HFF-Myc (cell line): Measurements from ENCODE around the gene ARSB.

ENCODE experiments used
- DNase-seq: peaks from one replicate; pipeline ENCODE4 v3.0.0-alpha.2; 2011; ENCODE audit warnings: low read depth; ENCODE audit errors: extremely low read depth
- H3K4me3 ChIP-seq: replicated peaks from 2 replicates; pipeline ENCODE4 v1.5.1; 2011; ENCODE audit warnings: low read depth, mild to moderate bottlenecking, control low read depth, low read length
- TF ChIP-seq, protein P1 (sequence below): IDR thresholded peaks from 2 replicates; pipeline ENCODE4 v1.5.1; 2012; ENCODE audit warnings: mild to moderate bottlenecking, low read depth, low read length, control low read depth; ENCODE audit errors: missing control alignments

Gene ARSB

DNA sequence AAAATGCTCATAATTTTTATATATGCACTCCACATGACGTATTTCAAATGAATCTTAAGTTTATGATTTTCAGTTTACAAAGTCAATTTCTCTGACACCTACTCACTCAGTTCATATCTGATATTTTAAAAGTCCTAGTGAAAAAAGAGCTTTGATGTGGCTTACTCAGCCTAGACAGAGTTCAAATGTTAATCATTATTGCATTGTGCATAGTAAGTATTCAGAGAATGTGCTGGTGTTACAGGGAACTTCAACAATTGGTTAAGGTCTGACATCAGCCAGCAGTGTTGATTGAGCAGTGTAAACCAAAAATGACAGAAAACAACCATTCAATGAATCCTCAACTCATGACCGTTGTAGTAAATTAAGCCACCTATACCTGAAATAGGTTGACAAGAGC is 189.4 kb downstream of the ARSB start:
- no peak overlapping the region for H3K4me3 ChIP-seq
- TF ChIP-seq, protein P1, sequence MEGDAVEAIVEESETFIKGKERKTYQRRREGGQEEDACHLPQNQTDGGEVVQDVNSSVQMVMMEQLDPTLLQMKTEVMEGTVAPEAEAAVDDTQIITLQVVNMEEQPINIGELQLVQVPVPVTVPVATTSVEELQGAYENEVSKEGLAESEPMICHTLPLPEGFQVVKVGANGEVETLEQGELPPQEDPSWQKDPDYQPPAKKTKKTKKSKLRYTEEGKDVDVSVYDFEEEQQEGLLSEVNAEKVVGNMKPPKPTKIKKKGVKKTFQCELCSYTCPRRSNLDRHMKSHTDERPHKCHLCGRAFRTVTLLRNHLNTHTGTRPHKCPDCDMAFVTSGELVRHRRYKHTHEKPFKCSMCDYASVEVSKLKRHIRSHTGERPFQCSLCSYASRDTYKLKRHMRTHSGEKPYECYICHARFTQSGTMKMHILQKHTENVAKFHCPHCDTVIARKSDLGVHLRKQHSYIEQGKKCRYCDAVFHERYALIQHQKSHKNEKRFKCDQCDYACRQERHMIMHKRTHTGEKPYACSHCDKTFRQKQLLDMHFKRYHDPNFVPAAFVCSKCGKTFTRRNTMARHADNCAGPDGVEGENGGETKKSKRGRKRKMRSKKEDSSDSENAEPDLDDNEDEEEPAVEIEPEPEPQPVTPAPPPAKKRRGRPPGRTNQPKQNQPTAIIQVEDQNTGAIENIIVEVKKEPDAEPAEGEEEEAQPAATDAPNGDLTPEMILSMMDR = no peak
- DNase-seq = no peak

DNA sequence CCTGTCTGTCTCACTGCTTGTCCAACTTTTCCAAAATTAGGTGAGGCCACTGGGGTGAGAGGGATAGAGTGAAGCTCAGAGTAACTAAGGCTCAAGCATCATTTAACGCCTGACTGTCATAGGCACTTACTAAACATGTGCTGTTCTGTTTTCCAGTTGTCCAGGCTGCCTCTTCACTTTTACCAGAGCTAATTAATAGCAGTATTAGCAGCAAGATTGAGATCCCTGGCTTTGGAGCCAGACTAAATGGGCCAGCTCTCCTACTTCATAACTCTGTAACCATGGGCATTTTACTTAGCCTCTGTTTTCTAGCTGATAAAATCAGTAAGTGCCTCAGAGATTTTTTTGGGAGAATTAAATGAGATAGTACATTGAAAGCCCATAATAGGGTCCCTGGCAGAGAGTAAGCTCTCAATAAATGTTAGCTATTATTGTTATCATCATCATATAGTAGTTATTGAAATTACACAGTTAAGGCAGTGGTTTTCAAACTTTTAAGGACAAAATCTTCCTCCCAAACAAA is 190.4 kb downstream of the ARSB start:
- no peak overlapping the region for H3K4me3 ChIP-seq
- TF ChIP-seq, protein P1 = no peak
- no peak for DNase-seq

DNA sequence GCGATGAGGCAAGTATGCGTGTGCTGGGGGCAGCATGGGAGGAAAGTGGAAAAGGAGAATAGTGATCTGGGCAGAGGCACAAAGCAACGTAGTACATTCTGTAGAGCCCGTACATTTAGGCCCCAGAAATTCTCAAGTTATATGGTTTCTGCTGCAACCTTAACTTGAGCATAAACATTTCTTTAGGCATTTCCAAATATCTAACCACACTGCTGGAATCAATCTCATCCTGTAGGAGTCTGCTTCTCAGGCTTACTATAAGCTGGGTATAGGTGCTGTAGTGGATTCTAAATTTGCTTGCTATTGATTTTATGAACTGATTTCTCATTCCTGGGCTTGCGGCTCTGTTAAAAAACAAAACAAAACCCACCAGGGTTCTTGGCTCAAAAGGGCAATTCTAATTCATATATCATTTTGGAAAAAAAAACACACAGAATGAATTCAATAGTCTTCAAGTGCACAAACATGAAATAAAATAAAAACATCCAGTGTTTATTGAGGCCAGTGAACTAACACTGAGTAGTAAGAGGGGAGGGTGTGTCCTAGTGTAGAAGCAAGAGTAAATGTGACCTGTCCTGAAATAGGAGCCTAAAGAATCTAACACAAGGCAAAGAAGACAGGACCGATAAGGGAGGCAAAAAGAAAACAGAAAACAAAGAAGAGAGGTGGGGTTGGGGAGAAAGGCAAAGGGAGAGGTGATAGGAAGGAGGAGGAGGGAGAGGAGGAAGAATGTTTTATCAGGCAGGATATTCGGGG is 191.0 kb downstream of the ARSB start:
- TF ChIP-seq, protein P1 = no peak
- no peak for DNase-seq
- no peak overlapping the region for H3K4me3 ChIP-seq

DNA sequence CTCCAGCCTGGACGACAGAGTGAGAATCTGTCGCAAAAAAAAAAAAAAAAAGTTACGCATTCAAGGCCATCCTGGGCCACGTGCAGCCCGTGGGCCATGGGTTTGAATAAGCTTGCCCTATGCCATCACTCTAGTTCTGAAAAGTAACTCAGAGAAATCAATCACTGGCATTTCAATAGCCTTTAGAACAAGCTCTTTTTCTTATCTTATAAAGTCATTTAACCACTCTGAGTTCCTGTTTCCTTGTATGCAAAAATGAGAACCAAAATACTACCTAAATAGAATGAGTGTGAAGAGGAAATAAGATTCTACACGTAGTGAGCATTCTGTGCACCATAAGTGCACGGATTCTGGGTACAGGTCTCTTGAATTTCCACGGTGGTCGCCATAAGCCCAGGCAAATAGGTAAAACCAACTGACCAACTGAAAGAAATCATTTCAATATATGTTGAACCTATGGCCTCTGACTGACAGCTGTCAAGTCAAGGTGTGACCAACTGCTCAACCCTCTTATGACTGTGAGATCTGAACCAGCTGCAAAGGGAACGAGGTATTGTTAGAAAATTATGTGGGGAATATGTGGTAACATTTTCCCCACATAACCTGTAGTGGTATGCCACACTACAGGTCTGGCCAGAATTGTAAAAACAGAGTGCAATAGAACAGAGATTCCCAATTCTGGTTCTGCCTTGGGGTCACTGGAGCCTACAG is 192.6 kb downstream of the ARSB start:
- TF ChIP-seq, protein P1 = no peak
- DNase-seq = no peak
- no peak overlapping the region for H3K4me3 ChIP-seq

DNA sequence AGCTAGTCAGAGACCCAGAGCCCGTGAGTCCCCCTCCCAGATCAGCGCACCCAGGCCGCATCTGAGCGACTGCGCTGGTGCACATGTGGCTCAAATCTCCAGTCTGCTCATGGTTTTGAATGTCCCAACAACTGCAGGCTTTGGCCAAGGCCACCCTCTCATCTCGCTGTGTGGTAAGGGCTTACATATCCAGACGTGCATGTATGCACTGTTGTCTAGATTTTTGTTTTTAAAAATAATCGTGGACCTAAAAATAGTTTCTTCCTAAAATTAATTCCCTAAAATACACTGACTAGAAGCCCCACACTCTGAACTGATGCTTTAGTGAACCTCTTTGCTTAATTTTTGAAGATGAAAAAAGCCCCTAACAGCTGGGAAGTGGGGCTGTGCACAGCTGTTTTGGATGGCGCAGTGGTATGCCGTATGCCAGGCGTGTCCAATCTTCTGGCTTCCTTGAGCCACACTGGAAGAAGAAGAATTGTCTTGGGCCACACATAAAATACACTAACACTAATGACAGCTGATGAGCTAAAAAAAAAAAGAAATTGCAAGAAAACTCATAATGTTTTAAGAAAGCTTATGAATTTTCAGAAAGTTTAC is 193.5 kb downstream of the ARSB start:
- TF ChIP-seq, protein P1 = no peak
- H3K4me3 ChIP-seq = no peak overlapping the region
- no peak for DNase-seq

DNA sequence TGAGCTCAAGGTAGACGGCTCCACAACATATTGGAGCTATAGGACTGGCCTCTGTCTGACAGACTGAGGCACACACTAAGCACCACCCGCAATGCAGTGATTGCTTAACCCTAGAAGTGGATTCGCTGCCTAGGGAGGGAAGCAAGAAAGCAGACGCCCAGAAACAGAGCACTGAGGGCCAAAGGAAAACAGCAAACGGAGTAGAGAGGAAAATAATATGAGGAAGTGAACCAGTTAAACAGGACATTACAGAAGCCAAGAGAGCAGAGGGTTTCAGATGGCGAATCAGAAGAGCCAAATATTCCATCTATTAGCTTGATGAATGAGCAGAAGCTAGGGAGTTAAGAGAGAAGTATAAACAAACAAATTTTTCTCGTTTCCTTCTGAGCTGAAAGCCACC is 197.3 kb downstream of the ARSB start:
- H3K4me3 ChIP-seq = no peak overlapping the region
- DNase-seq = no peak
- TF ChIP-seq, protein P1 = no peak
